Activated CD8-positive, alpha-beta memory T cell treated with anti-CD3 and anti-CD28 coated beads, Interleukin-2, amount 50 U/mL, for 1 hour (primary cell): Measurements from ENCODE around the gene CC2D2A.
"Not testable (repeated sequence)": the region's sequence is repeated elsewhere in the genome, so short reads cannot be mapped to it uniquely, and the experiment has no call there.

ENCODE experiments used
- DNase-seq: peaks from one replicate; pipeline ENCODE4 v3.0.0-alpha.2; 2020; ENCODE audit errors: extremely low read depth

The CC2D2A gene

GRCh38 chr4:15557786-15558550 lies 88.3 kb downstream of the CC2D2A start:
- no peak for DNase-seq

- DNase-seq, result no peak
These were observed 88.9 kb downstream of the CC2D2A start for GRCh38 chr4:15558561-15558960.

GRCh38 chr4:15562114-15562513 lies 92.4 kb downstream of the CC2D2A start:
- no peak for DNase-seq

- no peak for DNase-seq
These were observed 92.9 kb downstream of the CC2D2A start for GRCh38 chr4:15562623-15563022.

GRCh38 chr4:15563871-15564270 lies 94.2 kb downstream of the CC2D2A start:
- DNase-seq, result no peak

GRCh38 chr4:15568821-15569220 lies 99.1 kb downstream of the CC2D2A start:
- no peak for DNase-seq

GRCh38 chr4:15569746-15570145 lies 100.1 kb downstream of the CC2D2A start:
- DNase-seq, result no peak

- no peak for DNase-seq
These were observed 106.3 kb downstream of the CC2D2A start for GRCh38 chr4:15575966-15576365.

GRCh38 chr4:15577508-15577907 lies 107.8 kb downstream of the CC2D2A start:
- no peak for DNase-seq

GRCh38 chr4:15584785-15585184 lies 115.1 kb downstream of the CC2D2A start:
- DNase-seq, result no peak

GRCh38 chr4:15585331-15585730 lies 115.6 kb downstream of the CC2D2A start:
- DNase-seq, result no peak

GRCh38 chr4:15586066-15586465 lies 116.4 kb downstream of the CC2D2A start:
- DNase-seq, result no peak

- DNase-seq, result no peak
These were observed 118.0 kb downstream of the CC2D2A start for GRCh38 chr4:15587649-15588048.

GRCh38 chr4:15592799-15593198 lies 123.1 kb downstream of the CC2D2A start:
- no peak for DNase-seq

- DNase-seq, result no peak
These were observed 129.0 kb downstream of the CC2D2A start for GRCh38 chr4:15598644-15599043.

- DNase-seq, result no peak
These were observed 130.5 kb downstream of the CC2D2A start for GRCh38 chr4:15600176-15600575.

GRCh38 chr4:15601862-15602261 lies 132.2 kb downstream of the CC2D2A start:
- no peak for DNase-seq

GRCh38 chr4:15605537-15605936 lies 135.9 kb downstream of the CC2D2A start:
- DNase-seq, result no peak

GRCh38 chr4:15610855-15611254 lies 141.2 kb downstream of the CC2D2A start:
- DNase-seq, result no peak

- no peak for DNase-seq
These were observed 142.5 kb downstream of the CC2D2A start for GRCh38 chr4:15612136-15612535.

- not testable (repeated sequence) for DNase-seq
These were observed 145.2 kb downstream of the CC2D2A start for GRCh38 chr4:15614891-15615290.

- not testable (repeated sequence) for DNase-seq
These were observed 147.7 kb downstream of the CC2D2A start for GRCh38 chr4:15617407-15617806.

GRCh38 chr4:15636818-15637217 lies 167.1 kb downstream of the CC2D2A start:
- no peak for DNase-seq

- no peak for DNase-seq
These were observed 168.7 kb downstream of the CC2D2A start for GRCh38 chr4:15638418-15638817.
